ENCODE data around the gene RNF111. TPM values are rescaled to one million over a fixed set of nuclear protein-coding genes. Genes with fewer than 3 reads are reported as not detected.

Gene RNF111
- total and polyA plus RNA-seq, 10 of the 15 experiments (the other 5 are each of a cell fraction or from before 2014, with no cell fraction given) = 8.6 to 34.7 (median 15.7) TPM

DNA sequence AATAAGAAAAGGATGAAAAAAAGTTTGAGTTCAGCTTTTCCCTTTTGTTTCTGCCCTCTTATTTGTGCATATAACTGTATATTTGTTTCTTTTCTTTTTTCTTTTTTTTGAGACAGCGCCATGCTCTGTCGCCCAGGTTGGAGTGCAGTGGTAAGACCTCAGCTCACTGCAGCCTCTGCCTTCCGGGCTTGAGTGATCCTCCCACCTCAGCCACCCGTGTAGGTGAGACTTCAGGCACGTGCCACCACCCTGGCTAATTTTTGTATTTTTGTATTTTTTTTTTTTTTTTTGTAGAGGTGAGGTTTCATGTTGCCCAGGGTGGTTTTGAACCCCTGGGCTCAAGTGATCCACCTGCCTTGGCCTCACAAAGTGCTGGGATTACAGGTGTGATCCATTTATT, 31.4 kb downstream of the RNF111 start (continued):
- TF ChIP-seq, protein P1, sequence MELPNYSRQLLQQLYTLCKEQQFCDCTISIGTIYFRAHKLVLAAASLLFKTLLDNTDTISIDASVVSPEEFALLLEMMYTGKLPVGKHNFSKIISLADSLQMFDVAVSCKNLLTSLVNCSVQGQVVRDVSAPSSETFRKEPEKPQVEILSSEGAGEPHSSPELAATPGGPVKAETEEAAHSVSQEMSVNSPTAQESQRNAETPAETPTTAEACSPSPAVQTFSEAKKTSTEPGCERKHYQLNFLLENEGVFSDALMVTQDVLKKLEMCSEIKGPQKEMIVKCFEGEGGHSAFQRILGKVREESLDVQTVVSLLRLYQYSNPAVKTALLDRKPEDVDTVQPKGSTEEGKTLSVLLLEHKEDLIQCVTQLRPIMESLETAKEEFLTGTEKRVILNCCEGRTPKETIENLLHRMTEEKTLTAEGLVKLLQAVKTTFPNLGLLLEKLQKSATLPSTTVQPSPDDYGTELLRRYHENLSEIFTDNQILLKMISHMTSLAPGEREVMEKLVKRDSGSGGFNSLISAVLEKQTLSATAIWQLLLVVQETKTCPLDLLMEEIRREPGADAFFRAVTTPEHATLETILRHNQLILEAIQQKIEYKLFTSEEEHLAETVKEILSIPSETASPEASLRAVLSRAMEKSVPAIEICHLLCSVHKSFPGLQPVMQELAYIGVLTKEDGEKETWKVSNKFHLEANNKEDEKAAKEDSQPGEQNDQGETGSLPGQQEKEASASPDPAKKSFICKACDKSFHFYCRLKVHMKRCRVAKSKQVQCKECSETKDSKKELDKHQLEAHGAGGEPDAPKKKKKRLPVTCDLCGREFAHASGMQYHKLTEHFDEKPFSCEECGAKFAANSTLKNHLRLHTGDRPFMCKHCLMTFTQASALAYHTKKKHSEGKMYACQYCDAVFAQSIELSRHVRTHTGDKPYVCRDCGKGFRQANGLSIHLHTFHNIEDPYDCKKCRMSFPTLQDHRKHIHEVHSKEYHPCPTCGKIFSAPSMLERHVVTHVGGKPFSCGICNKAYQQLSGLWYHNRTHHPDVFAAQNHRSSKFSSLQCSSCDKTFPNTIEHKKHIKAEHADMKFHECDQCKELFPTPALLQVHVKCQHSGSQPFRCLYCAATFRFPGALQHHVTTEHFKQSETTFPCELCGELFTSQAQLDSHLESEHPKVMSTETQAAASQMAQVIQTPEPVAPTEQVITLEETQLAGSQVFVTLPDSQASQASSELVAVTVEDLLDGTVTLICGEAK (IDR thresholded peaks at IDR 0.05; ENCODE audit: borderline replicate concordance) = no peak
- TF ChIP-seq IRF4 (IDR thresholded peaks at IDR 0.05; ENCODE audit: low read depth, low read length) = no peak
- no peak for TF ChIP-seq DPF2 (IDR thresholded peaks at IDR 0.05)
- no peak for TF ChIP-seq PML (IDR thresholded peaks at IDR 0.05; ENCODE audit: low read length)
- TF ChIP-seq SUPT20H (IDR thresholded peaks at IDR 0.05; ENCODE audit: borderline replicate concordance, control insufficient read depth, low read depth, low read length) = no peak
- no peak for TF ChIP-seq CHD4 (IDR thresholded peaks at IDR 0.05)
- TF ChIP-seq, protein P2, sequence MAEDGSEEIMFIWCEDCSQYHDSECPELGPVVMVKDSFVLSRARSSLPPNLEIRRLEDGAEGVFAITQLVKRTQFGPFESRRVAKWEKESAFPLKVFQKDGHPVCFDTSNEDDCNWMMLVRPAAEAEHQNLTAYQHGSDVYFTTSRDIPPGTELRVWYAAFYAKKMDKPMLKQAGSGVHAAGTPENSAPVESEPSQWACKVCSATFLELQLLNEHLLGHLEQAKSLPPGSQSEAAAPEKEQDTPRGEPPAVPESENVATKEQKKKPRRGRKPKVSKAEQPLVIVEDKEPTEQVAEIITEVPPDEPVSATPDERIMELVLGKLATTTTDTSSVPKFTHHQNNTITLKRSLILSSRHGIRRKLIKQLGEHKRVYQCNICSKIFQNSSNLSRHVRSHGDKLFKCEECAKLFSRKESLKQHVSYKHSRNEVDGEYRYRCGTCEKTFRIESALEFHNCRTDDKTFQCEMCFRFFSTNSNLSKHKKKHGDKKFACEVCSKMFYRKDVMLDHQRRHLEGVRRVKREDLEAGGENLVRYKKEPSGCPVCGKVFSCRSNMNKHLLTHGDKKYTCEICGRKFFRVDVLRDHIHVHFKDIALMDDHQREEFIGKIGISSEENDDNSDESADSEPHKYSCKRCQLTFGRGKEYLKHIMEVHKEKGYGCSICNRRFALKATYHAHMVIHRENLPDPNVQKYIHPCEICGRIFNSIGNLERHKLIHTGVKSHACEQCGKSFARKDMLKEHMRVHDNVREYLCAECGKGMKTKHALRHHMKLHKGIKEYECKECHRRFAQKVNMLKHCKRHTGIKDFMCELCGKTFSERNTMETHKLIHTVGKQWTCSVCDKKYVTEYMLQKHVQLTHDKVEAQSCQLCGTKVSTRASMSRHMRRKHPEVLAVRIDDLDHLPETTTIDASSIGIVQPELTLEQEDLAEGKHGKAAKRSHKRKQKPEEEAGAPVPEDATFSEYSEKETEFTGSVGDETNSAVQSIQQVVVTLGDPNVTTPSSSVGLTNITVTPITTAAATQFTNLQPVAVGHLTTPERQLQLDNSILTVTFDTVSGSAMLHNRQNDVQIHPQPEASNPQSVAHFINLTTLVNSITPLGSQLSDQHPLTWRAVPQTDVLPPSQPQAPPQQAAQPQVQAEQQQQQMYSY (CRISPR knock-in tag; IDR thresholded peaks at IDR 0.05) = no peak
- TF ChIP-seq, protein P3, sequence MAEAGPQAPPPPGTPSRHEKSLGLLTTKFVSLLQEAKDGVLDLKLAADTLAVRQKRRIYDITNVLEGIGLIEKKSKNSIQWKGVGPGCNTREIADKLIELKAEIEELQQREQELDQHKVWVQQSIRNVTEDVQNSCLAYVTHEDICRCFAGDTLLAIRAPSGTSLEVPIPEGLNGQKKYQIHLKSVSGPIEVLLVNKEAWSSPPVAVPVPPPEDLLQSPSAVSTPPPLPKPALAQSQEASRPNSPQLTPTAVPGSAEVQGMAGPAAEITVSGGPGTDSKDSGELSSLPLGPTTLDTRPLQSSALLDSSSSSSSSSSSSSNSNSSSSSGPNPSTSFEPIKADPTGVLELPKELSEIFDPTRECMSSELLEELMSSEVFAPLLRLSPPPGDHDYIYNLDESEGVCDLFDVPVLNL (IDR thresholded peaks at IDR 0.05; ENCODE audit: low read depth, low read length) = no peak
- no peak for TF ChIP-seq POLR2AphosphoS5 (IDR thresholded peaks at IDR 0.05; ENCODE audit: low read length)
- TF ChIP-seq, protein P4, sequence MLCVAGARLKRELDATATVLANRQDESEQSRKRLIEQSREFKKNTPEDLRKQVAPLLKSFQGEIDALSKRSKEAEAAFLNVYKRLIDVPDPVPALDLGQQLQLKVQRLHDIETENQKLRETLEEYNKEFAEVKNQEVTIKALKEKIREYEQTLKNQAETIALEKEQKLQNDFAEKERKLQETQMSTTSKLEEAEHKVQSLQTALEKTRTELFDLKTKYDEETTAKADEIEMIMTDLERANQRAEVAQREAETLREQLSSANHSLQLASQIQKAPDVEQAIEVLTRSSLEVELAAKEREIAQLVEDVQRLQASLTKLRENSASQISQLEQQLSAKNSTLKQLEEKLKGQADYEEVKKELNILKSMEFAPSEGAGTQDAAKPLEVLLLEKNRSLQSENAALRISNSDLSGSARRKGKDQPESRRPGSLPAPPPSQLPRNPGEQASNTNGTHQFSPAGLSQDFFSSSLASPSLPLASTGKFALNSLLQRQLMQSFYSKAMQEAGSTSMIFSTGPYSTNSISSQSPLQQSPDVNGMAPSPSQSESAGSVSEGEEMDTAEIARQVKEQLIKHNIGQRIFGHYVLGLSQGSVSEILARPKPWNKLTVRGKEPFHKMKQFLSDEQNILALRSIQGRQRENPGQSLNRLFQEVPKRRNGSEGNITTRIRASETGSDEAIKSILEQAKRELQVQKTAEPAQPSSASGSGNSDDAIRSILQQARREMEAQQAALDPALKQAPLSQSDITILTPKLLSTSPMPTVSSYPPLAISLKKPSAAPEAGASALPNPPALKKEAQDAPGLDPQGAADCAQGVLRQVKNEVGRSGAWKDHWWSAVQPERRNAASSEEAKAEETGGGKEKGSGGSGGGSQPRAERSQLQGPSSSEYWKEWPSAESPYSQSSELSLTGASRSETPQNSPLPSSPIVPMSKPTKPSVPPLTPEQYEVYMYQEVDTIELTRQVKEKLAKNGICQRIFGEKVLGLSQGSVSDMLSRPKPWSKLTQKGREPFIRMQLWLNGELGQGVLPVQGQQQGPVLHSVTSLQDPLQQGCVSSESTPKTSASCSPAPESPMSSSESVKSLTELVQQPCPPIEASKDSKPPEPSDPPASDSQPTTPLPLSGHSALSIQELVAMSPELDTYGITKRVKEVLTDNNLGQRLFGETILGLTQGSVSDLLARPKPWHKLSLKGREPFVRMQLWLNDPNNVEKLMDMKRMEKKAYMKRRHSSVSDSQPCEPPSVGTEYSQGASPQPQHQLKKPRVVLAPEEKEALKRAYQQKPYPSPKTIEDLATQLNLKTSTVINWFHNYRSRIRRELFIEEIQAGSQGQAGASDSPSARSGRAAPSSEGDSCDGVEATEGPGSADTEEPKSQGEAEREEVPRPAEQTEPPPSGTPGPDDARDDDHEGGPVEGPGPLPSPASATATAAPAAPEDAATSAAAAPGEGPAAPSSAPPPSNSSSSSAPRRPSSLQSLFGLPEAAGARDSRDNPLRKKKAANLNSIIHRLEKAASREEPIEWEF (IDR thresholded peaks at IDR 0.05; ENCODE audit: insufficient replicate concordance, low read depth, low read length) = no peak
- TF ChIP-seq NR2F1 (conservative IDR thresholded peaks at IDR 0.05) = no peak

Measured in GM12878 (cell line).